Activated naive CD4-positive, alpha-beta T cell treated with anti-CD3 and anti-CD28 coated beads, Interleukin-2, amount 10 ng/mL, durations not matched to agents 7 days and 5 days (primary cell): ENCODE data around the gene SERPINB7.

Experiments used
- CTCF ChIA-PET: fragments of 350-600 bp; sonication (Branson Sonifier 250); formaldehyde crosslinking; loops from one replicate; lab custom pipeline; 2021; ENCODE audit warnings: antibody characterized with exemption; lab: Charles Lee
- DNase-seq: peaks from one replicate; pipeline ENCODE4 v3.0.0-alpha.2; 2020
- H3K27ac Mint-ChIP-seq: one replicate; pipeline ENCODE4 v1.8.0; 2021; ENCODE audit warnings: mild to moderate bottlenecking, moderate library complexity, mixed read lengths
- H3K27me3 Mint-ChIP-seq: one replicate; pipeline ENCODE4 v1.8.0; 2021; ENCODE audit warnings: mild to moderate bottlenecking, mixed read lengths
- H3K36me3 Mint-ChIP-seq: one replicate; pipeline ENCODE4 v1.8.0; 2021; ENCODE audit warnings: mixed read lengths
- H3K4me1 Mint-ChIP-seq: one replicate; pipeline ENCODE4 v1.8.0; 2021; ENCODE audit warnings: mixed read lengths
- H3K4me3 Mint-ChIP-seq: one replicate; pipeline ENCODE4 v1.8.0; 2021; ENCODE audit warnings: mild to moderate bottlenecking, moderate library complexity, mixed read lengths
- H3K9me3 Mint-ChIP-seq: one replicate; pipeline ENCODE4 v1.8.0; 2021; ENCODE audit warnings: mixed read lengths

The SERPINB7 gene

DNA sequence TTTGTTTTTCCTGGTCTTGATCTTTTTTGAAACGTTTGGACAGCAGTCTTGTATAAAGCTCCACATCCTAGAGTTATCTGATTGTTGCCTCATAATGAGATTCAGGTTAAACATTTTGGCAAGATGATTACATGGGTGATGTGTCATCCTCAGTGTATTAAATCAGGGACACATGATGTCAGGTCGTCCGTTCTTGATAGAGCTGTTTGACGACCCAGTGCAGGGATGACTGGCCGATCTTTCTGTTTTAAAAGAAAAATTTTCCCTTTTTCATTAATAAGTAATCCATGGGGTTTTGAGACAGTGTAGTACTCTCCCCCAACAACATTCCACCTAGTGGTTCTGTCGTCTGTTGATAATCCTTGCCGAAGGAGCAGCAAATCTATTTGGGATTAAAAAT, 67.8 kb downstream of the SERPINB7 start:
- DNase-seq = no peak
- CTCF ChIA-PET = interaction anchor here (0.9 to 1.4 kb wide), 4 partner anchors 19 to 332 kb away, joined by 4 to 11 read pairs (median 5); no protein-coding TSS in a partner anchor
- no peaks in the 10 kb centered on the region for H3K36me3 Mint-ChIP-seq
- no peaks in the 10 kb centered on the region for H3K4me1 Mint-ChIP-seq
- H3K27me3 Mint-ChIP-seq = peaks cover 3% of the 10 kb centered on the region
- H3K9me3 Mint-ChIP-seq = no peaks in the 10 kb centered on the region
- H3K27ac Mint-ChIP-seq = no peak overlapping the region
- H3K4me3 Mint-ChIP-seq = no peak overlapping the region

DNA sequence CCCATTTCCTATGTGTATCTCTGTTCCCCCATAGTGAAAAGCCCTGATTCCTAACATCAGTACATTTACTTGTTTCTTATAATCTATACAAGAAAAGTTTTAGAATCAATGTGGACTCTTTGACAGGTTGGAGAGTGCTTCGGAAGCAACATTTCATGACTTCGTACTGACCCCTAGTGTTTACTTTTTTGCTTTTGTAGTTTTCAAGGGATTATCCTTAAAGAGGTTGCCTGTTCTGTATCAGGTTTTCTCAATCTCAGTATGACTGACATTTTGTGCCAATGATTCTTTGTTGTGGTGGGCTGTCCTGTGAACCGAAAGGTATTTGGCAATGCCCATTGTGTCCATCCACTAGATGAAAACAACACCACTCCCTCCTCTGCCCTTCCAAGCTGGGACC, 69.0 kb downstream of the SERPINB7 start:
- no peaks in the 10 kb centered on the region for H3K4me1 Mint-ChIP-seq
- no peaks in the 10 kb centered on the region for H3K36me3 Mint-ChIP-seq
- CTCF ChIA-PET = interaction anchor here (0.6 to 1.6 kb wide), 5 partner anchors 20 to 330 kb away, joined by 3 to 5 read pairs (median 5); no protein-coding TSS in a partner anchor
- DNase-seq = no peak
- peaks cover 3% of the 10 kb centered on the region for H3K27me3 Mint-ChIP-seq
- no peak overlapping the region for H3K4me3 Mint-ChIP-seq
- H3K9me3 Mint-ChIP-seq = no peaks in the 10 kb centered on the region
- no peak overlapping the region for H3K27ac Mint-ChIP-seq

DNA sequence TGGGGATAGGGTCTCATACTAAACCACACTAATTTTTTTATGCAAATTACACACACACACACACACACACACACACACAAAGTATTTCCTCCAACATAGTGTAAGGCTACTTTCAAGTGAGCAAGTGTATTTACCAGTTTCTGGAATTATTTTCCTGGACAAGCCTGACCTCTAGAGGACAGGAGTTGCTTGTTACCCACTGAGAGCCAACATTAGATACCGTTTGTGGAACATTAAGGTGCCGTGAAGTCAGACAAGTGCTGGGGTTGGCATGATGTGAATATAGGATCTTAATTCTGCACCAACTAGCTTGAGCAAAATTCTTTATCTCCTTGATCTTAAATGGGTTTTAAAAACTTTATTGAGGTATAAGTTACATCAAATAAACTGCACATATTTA, 72.9 kb downstream of the SERPINB7 start:
- peaks cover 3% of the 10 kb centered on the region for H3K27me3 Mint-ChIP-seq
- no peaks in the 10 kb centered on the region for H3K9me3 Mint-ChIP-seq
- CTCF ChIA-PET = no interaction called here
- no peaks in the 10 kb centered on the region for H3K36me3 Mint-ChIP-seq
- H3K27ac Mint-ChIP-seq = no peak overlapping the region
- H3K4me3 Mint-ChIP-seq = no peak overlapping the region
- no peaks in the 10 kb centered on the region for H3K4me1 Mint-ChIP-seq
- no peak for DNase-seq

DNA sequence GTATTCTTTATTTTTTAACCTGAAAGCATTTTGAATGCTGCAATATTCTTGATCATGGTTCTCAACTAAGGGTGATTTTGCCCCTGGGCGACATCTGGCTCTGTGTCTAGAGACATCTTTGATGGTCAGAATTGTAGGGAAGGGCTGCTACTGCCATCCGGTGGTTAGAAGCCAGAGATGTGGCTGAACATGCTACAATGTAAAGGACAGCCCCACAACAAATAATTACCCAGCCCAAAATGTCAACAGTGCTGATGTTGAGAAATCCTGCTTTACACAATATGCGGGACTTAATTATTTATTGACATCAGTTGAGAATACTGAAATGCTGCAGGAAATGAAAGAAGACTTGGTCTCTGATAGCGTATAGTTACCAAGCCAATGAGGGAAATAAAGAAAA, 74.8 kb downstream of the SERPINB7 start:
- Mint-ChIP-seq H3K9me3 (no peaks in the 10 kb centered on the region), H3K27me3 (peaks cover 3% of the 10 kb centered on the region), H3K27ac (no peak overlapping the region), H3K4me1 (no peaks in the 10 kb centered on the region), H3K4me3 (no peak overlapping the region), H3K36me3 (no peaks in the 10 kb centered on the region)
- DNase-seq = no peak
- CTCF ChIA-PET = no interaction called here

DNA sequence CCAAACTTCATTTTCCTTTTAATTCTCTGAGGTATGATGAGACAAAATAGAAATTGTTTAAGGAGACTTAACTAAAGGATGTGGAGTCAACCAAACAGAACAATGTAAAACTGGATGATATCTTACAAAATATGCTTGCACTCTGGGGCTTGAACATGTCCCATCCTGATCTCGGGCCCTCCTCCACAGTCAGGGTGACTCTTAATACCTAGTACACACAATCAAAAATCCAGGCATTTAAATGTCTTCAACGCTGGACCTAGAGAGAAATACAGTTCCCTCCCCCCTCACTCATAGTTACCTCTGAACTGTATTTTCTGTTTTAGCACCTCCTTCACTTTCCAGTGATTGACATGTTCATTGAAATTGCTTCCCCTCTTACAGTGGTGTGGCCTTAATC, 75.4 kb downstream of the SERPINB7 start:
- Mint-ChIP-seq H3K9me3 (no peaks in the 10 kb centered on the region), H3K4me1 (no peaks in the 10 kb centered on the region), H3K27me3 (peaks cover 3% of the 10 kb centered on the region), H3K36me3 (no peaks in the 10 kb centered on the region), H3K4me3 (no peak overlapping the region), H3K27ac (no peak overlapping the region)
- CTCF ChIA-PET = no interaction called here
- no peak for DNase-seq
